Prostate gland (tissue), 2 donors: Measurements from ENCODE around the gene FAM222B.

Source experiments
- POLR2AphosphoS5 ChIP-seq: sonication (generic); formaldehyde crosslinking; IDR thresholded peaks from one replicate; pipeline ENCODE4 v1.6.1; 2017; ENCODE audit warnings: antibody characterized with exemption
- TF ChIP-seq, protein P1 (sequence below), 4 experiments: fragments of 200-600 bp in 2 of 4; fragments of 450-650 bp in 2 of 4; sonication (generic) in 2 of 4; IDR thresholded peaks; 1 replicate in 3 of 4; 2 replicates in 1 of 4; pipeline ENCODE4 v1.5.1; 2016 to 2019; ENCODE audit warnings: antibody characterized with exemption in 4 of 4, mild to moderate bottlenecking in 2 of 4, moderate library complexity in 2 of 4

DNA sequence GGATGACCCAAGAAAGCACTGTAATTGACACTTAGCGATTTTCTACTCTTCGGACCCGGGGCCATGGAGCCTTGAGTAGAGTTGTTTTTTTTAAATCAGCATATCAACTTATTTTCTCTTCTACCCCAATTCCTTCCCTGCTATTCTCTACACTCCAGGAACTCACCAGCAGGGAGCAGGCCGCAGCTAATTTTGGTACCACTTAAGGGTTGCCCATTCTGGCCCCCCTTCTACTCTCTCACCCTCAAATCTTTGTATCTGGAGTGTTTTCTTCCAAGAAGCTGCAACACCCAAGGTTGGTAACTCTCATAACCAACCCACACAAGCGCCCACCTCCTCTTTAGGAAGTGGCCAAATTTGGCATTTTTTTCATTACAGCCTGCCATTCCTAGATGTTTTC, 6.7 kb upstream of the FAM222B start:
- TF ChIP-seq, protein P1, sequence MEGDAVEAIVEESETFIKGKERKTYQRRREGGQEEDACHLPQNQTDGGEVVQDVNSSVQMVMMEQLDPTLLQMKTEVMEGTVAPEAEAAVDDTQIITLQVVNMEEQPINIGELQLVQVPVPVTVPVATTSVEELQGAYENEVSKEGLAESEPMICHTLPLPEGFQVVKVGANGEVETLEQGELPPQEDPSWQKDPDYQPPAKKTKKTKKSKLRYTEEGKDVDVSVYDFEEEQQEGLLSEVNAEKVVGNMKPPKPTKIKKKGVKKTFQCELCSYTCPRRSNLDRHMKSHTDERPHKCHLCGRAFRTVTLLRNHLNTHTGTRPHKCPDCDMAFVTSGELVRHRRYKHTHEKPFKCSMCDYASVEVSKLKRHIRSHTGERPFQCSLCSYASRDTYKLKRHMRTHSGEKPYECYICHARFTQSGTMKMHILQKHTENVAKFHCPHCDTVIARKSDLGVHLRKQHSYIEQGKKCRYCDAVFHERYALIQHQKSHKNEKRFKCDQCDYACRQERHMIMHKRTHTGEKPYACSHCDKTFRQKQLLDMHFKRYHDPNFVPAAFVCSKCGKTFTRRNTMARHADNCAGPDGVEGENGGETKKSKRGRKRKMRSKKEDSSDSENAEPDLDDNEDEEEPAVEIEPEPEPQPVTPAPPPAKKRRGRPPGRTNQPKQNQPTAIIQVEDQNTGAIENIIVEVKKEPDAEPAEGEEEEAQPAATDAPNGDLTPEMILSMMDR (IDR thresholded peaks at IDR 0.05) = no peak
- no peak for TF ChIP-seq POLR2AphosphoS5
